Endodermal cell (in vitro differentiated cells): Measurements from ENCODE around the gene KLHL25. TPM values are rescaled to one million over a fixed set of nuclear protein-coding genes. Genes with fewer than 3 reads are reported as not detected.

Source experiments
- DNase-seq: peaks from one replicate; pipeline ENCODE4 v3.0.0-alpha.2; 2017
- H3K27ac ChIP-seq: 2 replicates; pipeline ENCODE4 v1.5.1; 2013; ENCODE audit warnings: mild to moderate bottlenecking, low read depth, low read length, moderate library complexity
- H3K27me3 ChIP-seq: 2 replicates; pipeline ENCODE4 v1.6.1; 2013; ENCODE audit warnings: mild to moderate bottlenecking, low read length, moderate library complexity; ENCODE audit not compliant: insufficient read depth, control insufficient read depth, poor library complexity, severe bottlenecking
- H3K36me3 ChIP-seq: 2 replicates; pipeline ENCODE4 v1.7.0; 2013; ENCODE audit warnings: mild to moderate bottlenecking, low read length, moderate library complexity; ENCODE audit not compliant: control insufficient read depth, insufficient read depth
- H3K4me1 ChIP-seq: one replicate; pipeline ENCODE4 v1.7.0; 2013; ENCODE audit warnings: low read length; ENCODE audit not compliant: control insufficient read depth, insufficient read depth
- H3K4me3 ChIP-seq: 2 replicates; pipeline ENCODE4 v1.5.1; 2013; ENCODE audit warnings: mild to moderate bottlenecking, low read length, moderate library complexity
- H3K9ac ChIP-seq: 2 replicates; pipeline ENCODE4 v1.6.1; 2013; ENCODE audit warnings: mild to moderate bottlenecking, low read length, moderate library complexity; ENCODE audit not compliant: poor library complexity, severe bottlenecking; ENCODE audit errors: extremely low read depth
- H3K9me3 ChIP-seq: 2 replicates; pipeline ENCODE4 v1.6.1; 2013; ENCODE audit warnings: mild to moderate bottlenecking, low read length, moderate library complexity; ENCODE audit not compliant: control insufficient read depth
- H3K27ac Mint-ChIP-seq: 2 replicates; pipeline ENCODE4 v1.8.0; 2020; ENCODE audit warnings: mixed read lengths
- H3K27me3 Mint-ChIP-seq: 2 replicates; pipeline ENCODE4 v1.8.0; 2021; ENCODE audit warnings: mild to moderate bottlenecking, mixed read lengths; ENCODE audit not compliant: insufficient read depth
- H3K36me3 Mint-ChIP-seq: 2 replicates; pipeline ENCODE4 v1.8.0; 2020; ENCODE audit warnings: low read depth, mixed read lengths
- H3K4me1 Mint-ChIP-seq: 2 replicates; pipeline ENCODE4 v1.8.0; 2020; ENCODE audit warnings: mixed read lengths
- H3K4me3 Mint-ChIP-seq: 2 replicates; pipeline ENCODE4 v1.8.0; 2020; ENCODE audit warnings: mild to moderate bottlenecking, moderate library complexity, mixed read lengths
- H3K9me3 Mint-ChIP-seq: 2 replicates; pipeline ENCODE4 v1.8.0; 2020; ENCODE audit warnings: mild to moderate bottlenecking, mixed read lengths
- CTCF ChIP-seq: fragments of 200-600 bp; sonication (generic); conservative IDR thresholded peaks from 2 replicates; pipeline ENCODE4 v1.5.0; 2021; ENCODE audit warnings: antibody characterized with exemption, mild to moderate bottlenecking
- WGBS, 2 experiments: methylation state at CpG; one replicate each; pipeline versions ENCODE4 v1.1.5 to v1.1.7; 2013; ENCODE audit warnings: missing lambda C conversion rate in 2 of 2, mixed read lengths in 1 of 2; ENCODE audit not compliant: insufficient coverage in 1 of 2, insufficient read length in 1 of 2; 5-methylcytosine and 5-hydroxymethylcytosine counted together
- total RNA-seq, 2 donors: library from RNA; stranded (reverse); fragmentation: NEBNext Ultra II Directional in 1 of 2; extraction: Animal tissue kit (Norgen Biotek cat#: 25700) in 1 of 2; gene quantifications; 2 replicates in 1 of 2; 3 replicates in 1 of 2; pipeline ENCODE4 v1.2.1, GENCODE V29; 2021

Gene KLHL25
- total RNA-seq, 2 donors from 2014 or later: 13.3 TPM

GRCh38 chr15:85737061-85737460, 57.7 kb downstream of the KLHL25 start:
- H3K4me1 ChIP-seq: no peaks in the 10 kb centered on the region
- peaks cover 19% of the 10 kb centered on the region for H3K9me3 Mint-ChIP-seq
- WGBS, 2 experiments: 88 to 94% methylated on average over 5 to 6 of the region's 6 CpGs
- H3K4me1 Mint-ChIP-seq: no peaks in the 10 kb centered on the region
- no peaks in the 10 kb centered on the region for H3K27me3 ChIP-seq
- peaks cover 96% of the 10 kb centered on the region for H3K36me3 ChIP-seq
- H3K4me3 Mint-ChIP-seq: no peak overlapping the region
- H3K27ac Mint-ChIP-seq: no peak overlapping the region
- peaks cover 83% of the 10 kb centered on the region for H3K36me3 Mint-ChIP-seq
- DNase-seq: no peak
- H3K27me3 Mint-ChIP-seq: no peaks in the 10 kb centered on the region
- H3K27ac ChIP-seq: no peak overlapping the region
- H3K9ac ChIP-seq: no peak overlapping the region
- peaks cover 21% of the 10 kb centered on the region for H3K9me3 ChIP-seq
- no peak overlapping the region for H3K4me3 ChIP-seq
- TF ChIP-seq CTCF: no peak

- H3K9ac ChIP-seq: no peak overlapping the region
- H3K4me1 ChIP-seq: no peaks in the 10 kb centered on the region
- Mint-ChIP-seq H3K36me3 (peaks cover 85% of the 10 kb centered on the region), H3K4me3 (no peak overlapping the region), H3K27ac (no peak overlapping the region), H3K4me1 (peaks cover 2% of the 10 kb centered on the region), H3K27me3 (no peaks in the 10 kb centered on the region), H3K9me3 (peaks cover 28% of the 10 kb centered on the region)
- peak overlapping the region; percentile 69 for H3K4me3 ChIP-seq
- no peak for DNase-seq
- no peaks in the 10 kb centered on the region for H3K27me3 ChIP-seq
- H3K9me3 ChIP-seq: peaks cover 33% of the 10 kb centered on the region
- H3K27ac ChIP-seq: no peak overlapping the region
- peaks cover 91% of the 10 kb centered on the region for H3K36me3 ChIP-seq
- TF ChIP-seq CTCF: no peak
These were observed 61.3 kb downstream of the KLHL25 start for GRCh38 chr15:85733416-85733815.

GRCh38 chr15:85730001-85730820, 64.5 kb downstream of the KLHL25 start:
- Histone ChIP-seq H3K9me3 (peaks cover 33% of the 10 kb centered on the region), H3K27me3 (no peaks in the 10 kb centered on the region), H3K36me3 (peaks cover 92% of the 10 kb centered on the region), H3K9ac (no peak overlapping the region), H3K27ac (no peak overlapping the region), H3K4me3 (no peak overlapping the region), H3K4me1 (no peaks in the 10 kb centered on the region)
- TF ChIP-seq CTCF: peak; percentile 86
- Mint-ChIP-seq H3K36me3 (peaks cover 77% of the 10 kb centered on the region), H3K27me3 (no peaks in the 10 kb centered on the region), H3K27ac (no peak overlapping the region), H3K4me3 (no peak overlapping the region), H3K9me3 (peaks cover 28% of the 10 kb centered on the region), H3K4me1 (peaks cover 3% of the 10 kb centered on the region)
- WGBS, 2 experiments: 36 to 39% methylated on average over 1 to 4 of the region's 5 CpGs
- DNase-seq: peak; percentile 75
